ENCODE data around the gene SCN10A. TPM values are rescaled to one million over a fixed set of nuclear protein-coding genes. Genes with fewer than 3 reads are reported as not detected.

SCN10A gene
- total and polyA plus RNA-seq, 2 of the 13 experiments (the other 11 are each of a cell fraction or from before 2014, with no cell fraction given), result not detected

DNA sequence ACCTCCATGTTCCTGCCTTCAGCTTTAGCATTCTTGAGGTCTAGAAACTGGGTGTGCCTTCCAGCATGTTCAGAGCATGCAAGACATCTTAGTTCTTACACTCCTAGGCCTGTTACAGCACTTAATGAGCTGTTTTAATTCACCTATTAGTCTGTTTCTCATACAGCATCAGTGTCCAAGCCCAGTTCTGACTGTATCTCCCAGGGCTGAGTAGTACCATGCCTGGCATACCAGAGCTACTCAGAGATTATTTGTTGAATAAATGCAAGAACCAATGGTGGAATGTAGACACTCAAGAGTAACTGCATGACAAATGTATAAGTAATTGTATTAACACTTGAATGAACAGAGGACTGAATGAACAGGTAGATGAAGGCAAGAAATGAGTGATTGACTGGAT lies 104.7 kb downstream of the SCN10A start:
- Histone ChIP-seq H3K27ac (ENCODE audit: extremely low read length, insufficient read depth, low read length) (no peak overlapping the region), H3K36me3 (replicated peaks in 1 of 2; ENCODE audit: control insufficient read depth in 1 of 2, insufficient read depth in 2 of 2, low read length in 2 of 2) (no peaks in the 10 kb centered on the region), H3K27me3 (ENCODE audit: control insufficient read depth in 1 of 2, insufficient read depth in 2 of 2, low read length in 2 of 2) (peaks cover 0 to 13% of the 10 kb centered on the region in 2 experiments; a peak in 1 of 5 replicates), H3K4me3 (replicated peaks in 1 of 3; ENCODE audit: insufficient read depth in 1 of 3, low read depth in 2 of 3, low read length in 3 of 3) (no peak overlapping the region), H4K20me1 (ENCODE audit: insufficient read depth, low read length) (no peaks in the 10 kb centered on the region), H3K9me3 (ENCODE audit: low read length) (no peaks in the 10 kb centered on the region), H3K4me1 (ENCODE audit: insufficient read depth, low read length) (no peaks in the 10 kb centered on the region), H2AFZ (ENCODE audit: low read length) (no peak overlapping the region), H3K79me2 (ENCODE audit: insufficient read depth, low read length) (no peaks in the 10 kb centered on the region), H3K9ac (ENCODE audit: insufficient read depth, low read depth, low read length) (no peak overlapping the region), H3K4me2 (ENCODE audit: low read depth, low read length) (no peak overlapping the region)
- FAIRE-seq (no peak), ATAC-seq (no peak), DNase-seq (ENCODE audit: low spot score) (no peak)
- ChIA-PET POLR2A (no interaction called here), CTCF (ENCODE audit: low intra/inter-chr PET ratio, low total read pairs) (no interaction called here)
- intact Hi-C loops (cut with micrococcal nuclease; ENCODE audit: unreplicated experiment) (no loop called here), in situ Hi-C loops (cut with HindIII; ENCODE audit: extremely low pct_ligation_motif_present, low pct_unique_long_range_greater_than_20kb) (no loop called here)
- no TSS peak for BruUV-seq (replicated peaks)
- TF ChIP-seq, protein P1, sequence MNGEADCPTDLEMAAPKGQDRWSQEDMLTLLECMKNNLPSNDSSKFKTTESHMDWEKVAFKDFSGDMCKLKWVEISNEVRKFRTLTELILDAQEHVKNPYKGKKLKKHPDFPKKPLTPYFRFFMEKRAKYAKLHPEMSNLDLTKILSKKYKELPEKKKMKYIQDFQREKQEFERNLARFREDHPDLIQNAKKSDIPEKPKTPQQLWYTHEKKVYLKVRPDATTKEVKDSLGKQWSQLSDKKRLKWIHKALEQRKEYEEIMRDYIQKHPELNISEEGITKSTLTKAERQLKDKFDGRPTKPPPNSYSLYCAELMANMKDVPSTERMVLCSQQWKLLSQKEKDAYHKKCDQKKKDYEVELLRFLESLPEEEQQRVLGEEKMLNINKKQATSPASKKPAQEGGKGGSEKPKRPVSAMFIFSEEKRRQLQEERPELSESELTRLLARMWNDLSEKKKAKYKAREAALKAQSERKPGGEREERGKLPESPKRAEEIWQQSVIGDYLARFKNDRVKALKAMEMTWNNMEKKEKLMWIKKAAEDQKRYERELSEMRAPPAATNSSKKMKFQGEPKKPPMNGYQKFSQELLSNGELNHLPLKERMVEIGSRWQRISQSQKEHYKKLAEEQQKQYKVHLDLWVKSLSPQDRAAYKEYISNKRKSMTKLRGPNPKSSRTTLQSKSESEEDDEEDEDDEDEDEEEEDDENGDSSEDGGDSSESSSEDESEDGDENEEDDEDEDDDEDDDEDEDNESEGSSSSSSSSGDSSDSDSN (CRISPR knock-in tag; IDR thresholded peaks at IDR 0.05), result no peak
- TF ChIP-seq MTA3 (CRISPR knock-in tag; IDR thresholded peaks at IDR 0.05) (no peak), ZNF674 (CRISPR knock-in tag; IDR thresholded peaks at IDR 0.05; ENCODE audit: low read depth) (no peak), ZFP82 (CRISPR knock-in tag; IDR thresholded peaks at IDR 0.05; ENCODE audit: borderline replicate concordance) (no peak), KDM3A (CRISPR knock-in tag; IDR thresholded peaks at IDR 0.05; ENCODE audit: low read depth) (no peak), SMARCC2 (IDR thresholded peaks at IDR 0.05) (no peak), ZNF678 (CRISPR knock-in tag; IDR thresholded peaks at IDR 0.05) (no peak), ZNF260 (CRISPR knock-in tag; IDR thresholded peaks at IDR 0.05; ENCODE audit: borderline replicate concordance, low read depth) (no peak), MED13 (CRISPR knock-in tag; IDR thresholded peaks at IDR 0.05) (no peak)
- TF ChIP-seq, protein P2, sequence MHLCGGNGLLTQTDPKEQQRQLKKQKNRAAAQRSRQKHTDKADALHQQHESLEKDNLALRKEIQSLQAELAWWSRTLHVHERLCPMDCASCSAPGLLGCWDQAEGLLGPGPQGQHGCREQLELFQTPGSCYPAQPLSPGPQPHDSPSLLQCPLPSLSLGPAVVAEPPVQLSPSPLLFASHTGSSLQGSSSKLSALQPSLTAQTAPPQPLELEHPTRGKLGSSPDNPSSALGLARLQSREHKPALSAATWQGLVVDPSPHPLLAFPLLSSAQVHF (CRISPR knock-in tag; IDR thresholded peaks at IDR 0.05), result no peak
- TF ChIP-seq, protein P3, sequence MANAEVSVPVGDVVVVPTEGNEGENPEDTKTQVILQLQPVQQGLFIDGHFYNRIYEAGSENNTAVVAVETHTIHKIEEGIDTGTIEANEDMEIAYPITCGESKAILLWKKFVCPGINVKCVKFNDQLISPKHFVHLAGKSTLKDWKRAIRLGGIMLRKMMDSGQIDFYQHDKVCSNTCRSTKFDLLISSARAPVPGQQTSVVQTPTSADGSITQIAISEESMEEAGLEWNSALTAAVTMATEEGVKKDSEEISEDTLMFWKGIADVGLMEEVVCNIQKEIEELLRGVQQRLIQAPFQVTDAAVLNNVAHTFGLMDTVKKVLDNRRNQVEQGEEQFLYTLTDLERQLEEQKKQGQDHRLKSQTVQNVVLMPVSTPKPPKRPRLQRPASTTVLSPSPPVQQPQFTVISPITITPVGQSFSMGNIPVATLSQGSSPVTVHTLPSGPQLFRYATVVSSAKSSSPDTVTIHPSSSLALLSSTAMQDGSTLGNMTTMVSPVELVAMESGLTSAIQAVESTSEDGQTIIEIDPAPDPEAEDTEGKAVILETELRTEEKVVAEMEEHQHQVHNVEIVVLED (CRISPR knock-in tag; IDR thresholded peaks at IDR 0.05; ENCODE audit: borderline replicate concordance), result no peak
- TF ChIP-seq, protein P4, sequence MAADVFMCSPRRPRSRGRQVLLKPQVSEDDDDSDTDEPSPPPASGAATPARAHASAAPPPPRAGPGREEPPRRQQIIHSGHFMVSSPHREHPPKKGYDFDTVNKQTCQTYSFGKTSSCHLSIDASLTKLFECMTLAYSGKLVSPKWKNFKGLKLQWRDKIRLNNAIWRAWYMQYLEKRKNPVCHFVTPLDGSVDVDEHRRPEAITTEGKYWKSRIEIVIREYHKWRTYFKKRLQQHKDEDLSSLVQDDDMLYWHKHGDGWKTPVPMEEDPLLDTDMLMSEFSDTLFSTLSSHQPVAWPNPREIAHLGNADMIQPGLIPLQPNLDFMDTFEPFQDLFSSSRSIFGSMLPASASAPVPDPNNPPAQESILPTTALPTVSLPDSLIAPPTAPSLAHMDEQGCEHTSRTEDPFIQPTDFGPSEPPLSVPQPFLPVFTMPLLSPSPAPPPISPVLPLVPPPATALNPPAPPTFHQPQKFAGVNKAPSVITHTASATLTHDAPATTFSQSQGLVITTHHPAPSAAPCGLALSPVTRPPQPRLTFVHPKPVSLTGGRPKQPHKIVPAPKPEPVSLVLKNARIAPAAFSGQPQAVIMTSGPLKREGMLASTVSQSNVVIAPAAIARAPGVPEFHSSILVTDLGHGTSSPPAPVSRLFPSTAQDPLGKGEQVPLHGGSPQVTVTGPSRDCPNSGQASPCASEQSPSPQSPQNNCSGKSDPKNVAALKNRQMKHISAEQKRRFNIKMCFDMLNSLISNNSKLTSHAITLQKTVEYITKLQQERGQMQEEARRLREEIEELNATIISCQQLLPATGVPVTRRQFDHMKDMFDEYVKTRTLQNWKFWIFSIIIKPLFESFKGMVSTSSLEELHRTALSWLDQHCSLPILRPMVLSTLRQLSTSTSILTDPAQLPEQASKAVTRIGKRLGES (CRISPR knock-in tag; IDR thresholded peaks at IDR 0.05; ENCODE audit: borderline replicate concordance), result no peak

All from HepG2 (cell line).